H9 (cell line): ENCODE results near the gene SORD. TPM values are rescaled to one million over a fixed set of nuclear protein-coding genes. Genes with fewer than 3 reads are reported as not detected.
"Not testable (repeated sequence)": the region's sequence is repeated elsewhere in the genome, so short reads cannot be mapped to it uniquely, and the experiment has no call there.

Experiments used
- DNase-seq: peaks from one replicate; pipeline ENCODE4 v3.0.0-alpha.2; 2017
- H2AFZ ChIP-seq: one replicate; pipeline ENCODE4 v1.6.1; 2013; ENCODE audit warnings: mild to moderate bottlenecking, low read length, control low read depth, moderate library complexity
- H2AK5ac ChIP-seq: 2 replicates; pipeline ENCODE4 v1.6.1; 2013; ENCODE audit warnings: low read length, control low read depth, mixed read lengths; ENCODE audit not compliant: insufficient read length
- H2BK120ac ChIP-seq: one replicate; pipeline ENCODE4 v1.6.1; 2013; ENCODE audit warnings: low read depth, mild to moderate bottlenecking, low read length, control low read depth, inconsistent platforms; ENCODE audit not compliant: poor library complexity, severe bottlenecking
- H2BK12ac ChIP-seq: 2 replicates; pipeline ENCODE4 v1.6.1; 2013; ENCODE audit warnings: low read length, control low read depth, mixed read lengths, low read depth; ENCODE audit not compliant: insufficient read length
- H2BK15ac ChIP-seq: 2 replicates; pipeline ENCODE4 v1.6.1; 2013; ENCODE audit warnings: low read depth, low read length, control low read depth
- H2BK20ac ChIP-seq: one replicate; pipeline ENCODE4 v1.6.1; 2013; ENCODE audit warnings: low read depth, mild to moderate bottlenecking, low read length, control low read depth, inconsistent platforms; ENCODE audit not compliant: poor library complexity, severe bottlenecking
- H2BK5ac ChIP-seq: 2 replicates; pipeline ENCODE4 v1.6.1; 2013; ENCODE audit warnings: low read length, control low read depth, mixed read lengths; ENCODE audit not compliant: insufficient read length
- H3K14ac ChIP-seq: 2 replicates; pipeline ENCODE4 v1.6.1; 2013; ENCODE audit warnings: low read length, control low read depth; ENCODE audit not compliant: insufficient read depth
- H3K18ac ChIP-seq: 2 replicates; pipeline ENCODE4 v1.6.1; 2013; ENCODE audit warnings: low read depth, mild to moderate bottlenecking, mixed read lengths, low read length, control low read depth; ENCODE audit not compliant: insufficient read length
- H3K23ac ChIP-seq: 2 replicates; pipeline ENCODE4 v1.6.1; 2013; ENCODE audit warnings: low read length, control low read depth, mixed read lengths, low read depth; ENCODE audit not compliant: insufficient read length
- H3K23me2 ChIP-seq: 2 replicates; pipeline ENCODE4 v1.6.1; 2013; ENCODE audit warnings: low read depth, mild to moderate bottlenecking, mixed read lengths, low read length, control low read depth; ENCODE audit not compliant: insufficient read length, poor library complexity, severe bottlenecking
- H3K27ac ChIP-seq: 2 replicates; pipeline ENCODE4 v1.5.1; 2013; ENCODE audit warnings: low read length, control low read depth, mixed read lengths, low read depth; ENCODE audit not compliant: insufficient read length
- H3K27me3 ChIP-seq: 2 replicates; pipeline ENCODE4 v1.6.1; 2013; ENCODE audit warnings: low read length, control low read depth, inconsistent platforms; ENCODE audit not compliant: insufficient read depth
- H3K4ac ChIP-seq: 2 replicates; pipeline ENCODE4 v1.6.1; 2013; ENCODE audit warnings: low read depth, mild to moderate bottlenecking, control low read depth, inconsistent platforms, low read length, moderate library complexity
- H3K4me1 ChIP-seq: 2 replicates; pipeline ENCODE4 v1.6.1; 2013; ENCODE audit warnings: low read length, control low read depth, inconsistent platforms; ENCODE audit not compliant: insufficient read depth
- H3K4me2 ChIP-seq: 2 replicates; pipeline ENCODE4 v1.6.1; 2013; ENCODE audit warnings: low read length, control low read depth, mixed read lengths; ENCODE audit not compliant: insufficient read length, insufficient read depth
- H3K56ac ChIP-seq: 2 replicates; pipeline ENCODE4 v1.6.1; 2013; ENCODE audit warnings: low read depth, mild to moderate bottlenecking, mixed read lengths, low read length, control low read depth; ENCODE audit not compliant: insufficient read length
- H3K79me1 ChIP-seq: 2 replicates; pipeline ENCODE4 v1.6.1; 2013; ENCODE audit warnings: low read depth, mild to moderate bottlenecking, moderate library complexity, low read length, control low read depth, inconsistent platforms; ENCODE audit not compliant: insufficient read depth, poor library complexity, severe bottlenecking
- H3K79me2 ChIP-seq: 2 replicates; pipeline ENCODE4 v1.6.1; 2013; ENCODE audit warnings: low read length, control low read depth, inconsistent platforms; ENCODE audit not compliant: insufficient read depth
- H3K9ac ChIP-seq: 2 replicates; pipeline ENCODE4 v1.6.1; 2013; ENCODE audit warnings: low read length, control low read depth, mixed read lengths; ENCODE audit not compliant: insufficient read length; ENCODE audit errors: extremely low read depth
- H3K9me3 ChIP-seq: one replicate; pipeline ENCODE4 v1.6.1; 2013; ENCODE audit warnings: low read depth, low read length, inconsistent platforms; ENCODE audit not compliant: control insufficient read depth
- H3T11ph ChIP-seq: one replicate; pipeline ENCODE4 v1.6.1; 2013; ENCODE audit warnings: mild to moderate bottlenecking, low read length, control low read depth, inconsistent platforms
- H4K20me1 ChIP-seq: one replicate; pipeline ENCODE4 v1.6.1; 2013; ENCODE audit not compliant: control insufficient read depth, insufficient read length, insufficient read depth
- H4K5ac ChIP-seq: 2 replicates; pipeline ENCODE4 v1.6.1; 2013; ENCODE audit warnings: low read depth, mild to moderate bottlenecking, mixed read lengths, low read length, control low read depth; ENCODE audit not compliant: insufficient read length
- H4K8ac ChIP-seq: replicated peaks from 2 replicates; pipeline ENCODE4 v1.6.1; 2013; ENCODE audit warnings: low read length, control low read depth, mixed read lengths, low read depth; ENCODE audit not compliant: insufficient read length
- H4K91ac ChIP-seq: 2 replicates; pipeline ENCODE4 v1.6.1; 2013; ENCODE audit warnings: low read depth, mild to moderate bottlenecking, moderate library complexity, mixed read lengths, low read length, control low read depth; ENCODE audit not compliant: insufficient read length
- H3K27ac Mint-ChIP-seq, 3 experiments: 2 replicates in 2 of 3; 3 replicates in 1 of 3; pipeline ENCODE4 v1.8.0; 2020 to 2021; ENCODE audit warnings: mixed read lengths in 3 of 3, mild to moderate bottlenecking in 1 of 3, moderate library complexity in 1 of 3
- H3K27me3 Mint-ChIP-seq: 2 replicates; pipeline ENCODE4 v1.8.0; 2021; ENCODE audit warnings: low read depth, mild to moderate bottlenecking, moderate library complexity, mixed read lengths
- H3K36me3 Mint-ChIP-seq, 3 experiments: 2 replicates in 2 of 3; 3 replicates in 1 of 3; pipeline ENCODE4 v1.8.0; 2020 to 2021; ENCODE audit warnings: low read depth in 3 of 3, mixed read lengths in 3 of 3; ENCODE audit not compliant: insufficient read depth in 1 of 3
- H3K4me1 Mint-ChIP-seq, 2 experiments: 2 replicates each; pipeline ENCODE4 v1.8.0; 2020; ENCODE audit warnings: mixed read lengths in 2 of 2
- H3K4me3 Mint-ChIP-seq, 2 experiments: 2 replicates in 1 of 2; 3 replicates in 1 of 2; pipeline ENCODE4 v1.8.0; 2020 to 2021; ENCODE audit warnings: mild to moderate bottlenecking in 2 of 2, mixed read lengths in 2 of 2, moderate library complexity in 1 of 2
- H3K9me3 Mint-ChIP-seq, 2 experiments: 2 replicates in 1 of 2; 3 replicates in 1 of 2; pipeline ENCODE4 v1.8.0; 2020; ENCODE audit warnings: mild to moderate bottlenecking in 2 of 2, mixed read lengths in 2 of 2, moderate library complexity in 1 of 2
- WGBS: extraction: QIAGEN DNeasy Blood & Tissue Kit; methylation state at CpG from one replicate; pipeline ENCODE4 v1.1.7; 2013; ENCODE audit warnings: missing lambda C conversion rate, low lambda C conversion rate, mixed read lengths; ENCODE audit not compliant: insufficient read length; ENCODE audit errors: extremely low coverage; 5-methylcytosine and 5-hydroxymethylcytosine counted together
- total RNA-seq: library from RNA; stranded (reverse); gene quantifications from 2 replicates; pipeline ENCODE4 v1.2.1, GENCODE V29; 2021

Gene SORD
- total RNA-seq, 1 experiment from 2014 or later, result 35.2 TPM

- H3K14ac ChIP-seq, H2BK120ac ChIP-seq, H3K27ac ChIP-seq, H4K20me1 ChIP-seq, H3K4me3 Mint-ChIP-seq, H3K23me2 ChIP-seq, H3K4ac ChIP-seq, H3K27ac Mint-ChIP-seq, H2AK5ac ChIP-seq, H3K4me1 ChIP-seq, H4K5ac ChIP-seq, H2BK20ac ChIP-seq, H3K56ac ChIP-seq, H4K91ac ChIP-seq, H3K27me3 ChIP-seq, H3K79me1 ChIP-seq, H3K9ac ChIP-seq, H2BK15ac ChIP-seq, H2AFZ ChIP-seq, H3K23ac ChIP-seq, DNase-seq, H3K9me3 ChIP-seq, H3K4me2 ChIP-seq, H3K36me3 Mint-ChIP-seq, H2BK12ac ChIP-seq, H3K18ac ChIP-seq, H3K79me2 ChIP-seq, H4K8ac ChIP-seq, H2BK5ac ChIP-seq, H3T11ph ChIP-seq: not testable (repeated sequence)
- H3K27me3 Mint-ChIP-seq, result peaks cover 29% of the 10 kb centered on the region
- H3K9me3 Mint-ChIP-seq, result peaks cover 15 to 22% of the 10 kb centered on the region in 2 experiments; a peak in 3 of 5 replicates
- WGBS, result no CpG with 5 or more reads among the region's 9 CpGs
- peaks cover 11 to 14% of the 10 kb centered on the region in 2 experiments for H3K4me1 Mint-ChIP-seq
Observed at GRCh38 chr15:45020222-45020900, 2.6 kb upstream of the SORD start.

GRCh38 chr15:45020901-45021259, 2.1 kb upstream of the SORD start:
- H2BK20ac ChIP-seq, H3K23me2 ChIP-seq, H3K27ac Mint-ChIP-seq, H3K9ac ChIP-seq, H3K79me2 ChIP-seq, DNase-seq, H3K18ac ChIP-seq, H2BK15ac ChIP-seq, H4K20me1 ChIP-seq, H3K4ac ChIP-seq, H2BK120ac ChIP-seq, H3K27ac ChIP-seq, H3K36me3 Mint-ChIP-seq, H3K23ac ChIP-seq, H3K27me3 ChIP-seq, H3K4me3 Mint-ChIP-seq, H4K91ac ChIP-seq, H3K4me1 ChIP-seq, H4K8ac ChIP-seq, H2AK5ac ChIP-seq, H3K79me1 ChIP-seq, H2AFZ ChIP-seq, H3K56ac ChIP-seq, H3K9me3 ChIP-seq, H2BK5ac ChIP-seq, H3K14ac ChIP-seq, H2BK12ac ChIP-seq, H3K4me2 ChIP-seq, H3T11ph ChIP-seq, H4K5ac ChIP-seq: not testable (repeated sequence)
- WGBS, result no CpG with 5 or more reads among the region's 9 CpGs
- H3K27me3 Mint-ChIP-seq, result peaks cover 27% of the 10 kb centered on the region
- H3K4me1 Mint-ChIP-seq, result peaks cover 14% of the 10 kb centered on the region in 2 experiments
- peaks cover 15 to 22% of the 10 kb centered on the region in 2 experiments; a peak in 3 of 5 replicates for H3K9me3 Mint-ChIP-seq
